ENCODE results near the gene HOATZ. TPM values are rescaled to one million over a fixed set of nuclear protein-coding genes. Genes with fewer than 3 reads are reported as not detected.

The HOATZ gene
- not detected in 2 replicates for total RNA-seq

DNA sequence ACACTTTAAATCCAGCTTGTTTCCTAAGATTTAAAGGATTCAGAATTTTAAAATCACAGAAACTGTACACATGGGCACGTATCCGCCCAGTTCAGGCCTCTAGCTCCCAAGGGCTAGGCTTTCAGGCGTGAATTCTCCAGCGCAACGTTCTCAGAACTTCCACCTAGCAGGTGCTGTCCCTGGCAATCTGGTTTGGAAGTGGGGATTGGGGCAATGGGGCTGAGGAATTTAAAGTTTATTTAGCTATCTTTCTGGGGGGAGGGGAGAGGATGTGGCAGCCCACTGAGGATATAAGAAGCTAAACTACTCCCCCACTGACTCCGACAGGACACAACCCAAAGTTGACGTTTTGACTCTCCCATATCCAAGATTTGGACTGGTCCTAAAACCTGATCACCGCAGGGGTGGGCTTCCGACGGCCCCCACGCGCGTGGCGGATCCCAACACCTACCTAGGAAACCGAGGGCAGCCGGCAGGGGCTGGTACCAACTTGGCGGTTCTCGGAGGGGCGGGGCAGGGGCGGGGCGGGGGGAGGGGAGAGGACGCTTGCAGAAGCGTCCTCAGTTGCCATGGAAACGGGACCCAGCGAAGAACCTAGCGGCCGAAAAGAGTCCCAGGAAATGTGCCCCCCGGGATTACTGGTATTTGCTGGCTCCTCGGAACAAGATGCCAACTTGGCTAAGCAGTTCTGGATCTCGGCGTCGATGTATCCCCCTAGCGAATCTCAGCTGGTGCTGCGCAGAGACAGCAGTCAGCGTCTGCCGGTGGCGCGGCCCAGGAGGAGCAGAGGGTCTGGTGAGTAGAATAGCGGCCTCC is at the start of gene HOATZ:
TSS of gene HOATZ (plus strand) at position 563 of the 816 bp plus-strand sequence. CDS start at position 570, 7 bp downstream.

DNA sequence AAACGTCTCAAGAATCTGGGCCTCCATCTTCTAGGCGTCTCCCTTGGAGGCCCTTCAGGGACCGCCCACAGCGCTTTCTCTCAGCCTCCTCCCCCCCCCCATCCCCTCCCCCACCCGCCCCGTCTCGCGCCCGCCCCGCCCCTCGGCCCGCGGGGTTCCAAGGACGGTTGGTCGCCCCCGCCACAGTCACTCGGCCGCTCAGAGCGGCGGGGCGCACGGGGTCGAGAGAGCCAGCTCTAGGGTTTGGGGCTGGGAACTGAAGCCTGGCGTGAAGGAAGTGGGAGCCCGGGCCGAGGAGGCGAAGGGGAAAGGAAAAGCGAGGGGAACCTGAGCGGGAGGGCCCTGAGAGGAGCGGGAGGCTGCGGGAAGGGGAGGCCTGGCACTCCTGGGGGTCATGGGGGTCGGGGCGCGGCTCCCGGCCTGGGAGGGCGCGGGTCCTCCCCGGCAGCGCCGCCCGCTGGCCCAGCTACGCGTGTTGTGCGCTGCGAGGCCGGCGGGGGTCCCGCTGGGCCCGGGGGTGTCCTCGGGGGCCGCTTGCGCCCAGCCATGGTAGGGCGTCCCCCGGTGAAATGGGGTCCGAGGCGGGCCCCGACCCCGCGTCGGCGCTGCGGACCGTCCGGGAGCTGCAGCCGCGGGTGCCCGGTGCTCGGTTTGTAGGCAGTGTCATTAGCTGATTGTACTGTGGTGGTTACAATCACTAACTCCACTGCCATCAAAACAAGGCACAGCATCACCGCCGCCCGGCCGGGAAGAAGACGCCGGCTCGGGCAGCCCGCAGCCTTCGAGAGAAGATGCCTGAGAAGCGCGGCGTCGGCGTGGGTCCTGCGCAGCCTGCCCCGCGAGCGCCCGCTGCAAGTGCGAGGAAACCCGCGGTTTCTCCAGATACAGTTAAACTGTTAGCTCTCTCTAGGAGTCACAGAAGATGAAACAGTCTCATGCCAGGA is 2.0 kb upstream of the HOATZ start, which contains the start of gene BTG4:
TSS of gene BTG4 (minus strand) at position 91 of the 944 bp plus-strand sequence. CDS start 13,610 bp downstream, outside the sequence.

DNA sequence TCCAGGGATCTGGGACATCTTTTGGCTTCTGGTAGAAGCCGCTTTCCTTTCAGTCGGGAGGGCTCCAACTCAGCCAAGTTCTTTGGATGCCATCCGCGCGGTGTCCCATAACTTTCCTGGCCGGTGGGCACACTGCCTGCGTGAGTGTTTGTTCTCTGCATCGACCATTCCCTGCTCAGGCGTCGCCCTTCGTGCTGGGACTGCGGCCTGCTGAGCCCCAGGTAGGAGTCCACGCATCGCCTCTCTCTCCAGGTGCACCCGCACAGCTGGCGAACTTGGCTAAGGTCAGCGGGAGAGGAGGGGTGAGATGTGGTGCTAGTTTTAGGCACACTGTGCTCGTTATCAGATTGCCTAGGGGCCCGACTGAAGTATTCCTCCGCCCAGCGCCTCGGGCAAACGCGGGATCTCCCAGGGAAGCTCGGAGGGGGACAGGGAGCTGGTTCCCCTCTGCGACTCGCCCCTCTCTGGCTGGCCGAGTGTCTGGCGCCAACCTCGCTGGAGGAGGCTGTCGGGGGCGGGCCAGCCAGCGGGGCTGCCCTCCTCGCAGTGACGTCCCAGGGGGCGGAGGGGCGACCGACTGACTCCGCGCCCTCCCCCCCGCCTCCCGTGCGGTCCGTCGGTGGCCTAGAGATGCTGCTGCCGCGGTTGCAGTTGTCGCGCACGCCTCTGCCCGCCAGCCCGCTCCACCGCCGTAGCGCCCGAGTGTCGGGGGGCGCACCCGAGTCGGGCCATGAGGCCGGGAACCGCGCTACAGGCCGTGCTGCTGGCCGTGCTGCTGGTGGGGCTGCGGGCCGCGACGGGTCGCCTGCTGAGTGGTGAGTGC is 25.7 kb downstream of the HOATZ start, which contains the start of gene LAYN:
TSS of gene LAYN (plus strand) at position 607 of the 823 bp plus-strand sequence. CDS start at position 731, 124 bp downstream.

Other genes with a start within 250 kb of the HOATZ start
- not detected in 2 replicates for gene POU2AF3, start 216.2 kb upstream of the HOATZ start, total RNA-seq
- not detected in 2 replicates for gene POU2AF1, start 135.5 kb upstream of the HOATZ start, total RNA-seq
- 0.48 TPM in 1 of 2 replicates, not detected in the other for gene BTG4, start 2.4 kb upstream of the HOATZ start, total RNA-seq
- gene LAYN, start 25.9 kb downstream of the HOATZ start, total RNA-seq: 10.4 and 64.1 TPM in 2 replicates
- gene SIK2, start 87.7 kb downstream of the HOATZ start, total RNA-seq: 4.3 and 5.8 TPM in 2 replicates

Measured in tracheal epithelial cell (primary cell).